Peyer's patch (tissue), 4 donors: ENCODE measurements around the gene PPM1G. TPM values are rescaled to one million over a fixed set of nuclear protein-coding genes. Genes with fewer than 3 reads are reported as not detected.
"Not testable (repeated sequence)": the region's sequence is repeated elsewhere in the genome, so short reads cannot be mapped to it uniquely, and the experiment has no call there.

Experiments used
- DNase-seq, 3 donors: peaks; one replicate each; pipeline ENCODE4 v3.0.0-alpha.2; 2017 to 2019
- H3K27ac ChIP-seq, 4 donors: fragments of 200-600 bp; sonication (generic); one replicate each; pipeline ENCODE4 v1.5.1; 2016 to 2019
- H3K27me3 ChIP-seq, 2 donors: fragments of 200-600 bp; sonication (generic); one replicate each; pipeline ENCODE4 v1.5.1; 2019
- H3K36me3 ChIP-seq, 3 donors: fragments of 200-600 bp; sonication (generic); one replicate each; pipeline ENCODE4 v1.5.1; 2016 to 2019
- H3K4me1 ChIP-seq, 4 donors: fragments of 200-600 bp; sonication (generic); one replicate each; pipeline ENCODE4 v1.5.1; 2016 to 2019
- H3K4me3 ChIP-seq, 4 donors: fragments of 200-600 bp; sonication (generic); 1 replicate in 3 of 4; 2 replicates in 1 of 4; pipeline ENCODE4 v1.5.1; 2016 to 2019; ENCODE audit warnings: mild to moderate bottlenecking in 1 of 4
- H3K9me3 ChIP-seq, 4 donors: fragments of 200-600 bp; sonication (generic); one replicate each; pipeline ENCODE4 v1.5.1; 2016 to 2019; ENCODE audit warnings: mild to moderate bottlenecking in 1 of 4
- POLR2A ChIP-seq, 2 donors: fragments of 450-650 bp; IDR thresholded peaks; one replicate each; pipeline ENCODE4 v1.5.1; 2017; ENCODE audit warnings: antibody characterized with exemption in 2 of 2, mild to moderate bottlenecking in 2 of 2, moderate library complexity in 2 of 2
- total RNA-seq, 4 donors: library from RNA; depleted of rRNA; stranded (reverse); fragments of >200 nt; gene quantifications; one replicate each; pipeline ENCODE4 v1.1.0, GENCODE V29; 2016
- TF ChIP-seq, protein P1 (sequence below), 6 experiments: fragments of 450-650 bp in 4 of 6; fragments of 200-600 bp in 2 of 6; sonication (generic) in 1 of 6; IDR thresholded peaks; one replicate each; pipeline ENCODE4 v1.5.1; 2017 to 2019; ENCODE audit warnings: antibody characterized with exemption in 6 of 6, mild to moderate bottlenecking in 3 of 6, moderate library complexity in 1 of 6

The PPM1G gene
- total RNA-seq, 4 donors from 2014 or later = 36.1 to 77.6 (median 45.5) TPM

DNA sequence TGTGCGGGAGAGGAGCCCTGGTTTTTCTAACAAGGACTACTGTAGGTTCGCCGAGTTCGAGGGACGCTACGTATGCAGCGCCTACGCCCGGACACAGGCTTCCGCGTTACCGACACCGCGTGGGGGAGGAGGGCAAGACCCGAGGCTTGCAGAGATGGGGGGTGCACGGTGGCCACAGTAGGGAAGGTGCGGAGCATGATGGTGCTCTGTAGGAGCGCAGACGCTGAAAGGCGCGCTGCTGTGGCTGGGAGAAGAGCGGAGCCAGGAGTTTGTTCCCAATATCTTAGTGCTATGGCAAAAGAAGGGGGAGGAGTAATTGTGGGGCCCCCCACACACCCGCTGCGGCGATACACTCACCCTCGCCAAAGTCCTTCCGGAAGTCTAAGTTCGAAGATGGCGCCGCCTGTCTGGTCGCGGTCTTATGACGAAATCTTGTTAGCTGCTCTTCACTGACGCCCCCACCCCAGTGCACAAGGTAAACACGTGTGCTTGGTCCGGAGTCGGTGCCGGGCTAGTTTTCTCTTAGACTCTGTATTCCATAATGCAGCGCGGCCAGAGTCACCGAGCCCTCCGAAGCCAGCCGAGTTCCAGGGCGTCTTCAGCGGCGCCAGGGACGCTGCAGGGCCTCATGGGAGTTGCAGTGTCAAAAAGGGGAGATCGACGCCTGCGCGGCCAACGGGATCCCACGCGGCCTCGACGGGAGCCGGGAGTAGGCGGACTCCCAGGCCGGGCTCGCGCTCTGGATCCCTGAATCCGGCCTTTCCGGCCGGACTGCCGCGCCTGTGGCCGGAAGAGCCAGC is 52.8 kb downstream of the PPM1G start, which contains the start of gene GTF3C2:
TSS of gene GTF3C2 (minus strand) at position 383 of the 800 bp plus-strand sequence. CDS start 13,210 bp downstream, outside the sequence.
- TF ChIP-seq, protein P1, sequence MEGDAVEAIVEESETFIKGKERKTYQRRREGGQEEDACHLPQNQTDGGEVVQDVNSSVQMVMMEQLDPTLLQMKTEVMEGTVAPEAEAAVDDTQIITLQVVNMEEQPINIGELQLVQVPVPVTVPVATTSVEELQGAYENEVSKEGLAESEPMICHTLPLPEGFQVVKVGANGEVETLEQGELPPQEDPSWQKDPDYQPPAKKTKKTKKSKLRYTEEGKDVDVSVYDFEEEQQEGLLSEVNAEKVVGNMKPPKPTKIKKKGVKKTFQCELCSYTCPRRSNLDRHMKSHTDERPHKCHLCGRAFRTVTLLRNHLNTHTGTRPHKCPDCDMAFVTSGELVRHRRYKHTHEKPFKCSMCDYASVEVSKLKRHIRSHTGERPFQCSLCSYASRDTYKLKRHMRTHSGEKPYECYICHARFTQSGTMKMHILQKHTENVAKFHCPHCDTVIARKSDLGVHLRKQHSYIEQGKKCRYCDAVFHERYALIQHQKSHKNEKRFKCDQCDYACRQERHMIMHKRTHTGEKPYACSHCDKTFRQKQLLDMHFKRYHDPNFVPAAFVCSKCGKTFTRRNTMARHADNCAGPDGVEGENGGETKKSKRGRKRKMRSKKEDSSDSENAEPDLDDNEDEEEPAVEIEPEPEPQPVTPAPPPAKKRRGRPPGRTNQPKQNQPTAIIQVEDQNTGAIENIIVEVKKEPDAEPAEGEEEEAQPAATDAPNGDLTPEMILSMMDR (IDR thresholded peaks at IDR 0.05) = peak in 2 of 6 experiments; percentile 21 to 34
- TF ChIP-seq POLR2A (IDR thresholded peaks at IDR 0.05) = peak; percentile 8 to 26
- Histone ChIP-seq H3K36me3 (no peaks in the 10 kb centered on the region), H3K27ac (peak within 1 kb of the TSS; percentile 82 to 95 (median 92)), H3K9me3 (no peaks in the 10 kb centered on the region), H3K4me1 (peaks cover 0 to 36% (median 5%) of the 10 kb centered on the region in 4 donors), H3K27me3 (no peaks in the 10 kb centered on the region), H3K4me3 (peak within 1 kb of the TSS; percentile 58 to 97 (median 68))
- DNase-seq = peak; percentile 95 to 98 (median 97)

DNA sequence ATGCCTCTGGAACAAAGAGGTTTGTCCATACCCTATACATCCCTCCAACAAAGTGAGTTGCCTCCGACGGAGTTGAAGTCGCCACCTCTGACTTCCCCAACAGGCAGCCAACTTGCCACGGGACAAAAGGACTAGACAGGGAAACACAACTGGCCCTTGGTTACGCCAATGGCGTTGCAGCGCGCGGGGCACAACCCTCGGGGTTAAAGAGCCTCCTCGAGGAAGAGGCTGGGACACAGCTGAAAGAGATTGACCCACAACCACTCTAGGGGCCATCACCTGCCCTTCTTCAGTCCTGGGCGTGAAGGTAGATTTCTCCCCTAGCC is 53.4 kb downstream of the PPM1G start:
- Histone ChIP-seq H3K4me1 (peaks cover 0 to 36% (median 5%) of the 10 kb centered on the region in 4 donors), H3K27ac (peak overlapping the region; percentile 82 to 95 (median 92)), H3K4me3 (peak overlapping the region; percentile 58 to 97 (median 68)), H3K27me3 (no peaks in the 10 kb centered on the region), H3K9me3 (no peaks in the 10 kb centered on the region), H3K36me3 (no peaks in the 10 kb centered on the region)
- TF ChIP-seq, protein P1 (IDR thresholded peaks at IDR 0.05) = no peak
- TF ChIP-seq POLR2A (IDR thresholded peaks at IDR 0.05) = no peak
- DNase-seq = peak in 2 of 3 donors; percentile 76 to 81

DNA sequence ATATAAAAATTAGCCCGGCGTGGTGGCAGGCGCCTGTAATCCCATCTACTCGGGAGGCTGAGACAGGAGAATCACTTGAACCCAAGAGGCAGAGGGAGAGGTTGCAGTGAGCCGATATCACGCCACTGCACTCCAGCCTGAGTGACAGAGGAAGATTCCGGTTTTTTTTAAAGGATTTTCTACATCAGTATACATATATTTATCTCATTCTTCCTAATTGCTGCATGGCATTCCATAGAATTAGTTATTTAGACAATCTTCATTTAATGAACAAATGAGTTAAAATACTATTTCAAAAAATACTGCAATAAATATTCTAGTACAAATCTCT is 54.8 kb downstream of the PPM1G start:
- Histone ChIP-seq H3K36me3 (no peaks in the 10 kb centered on the region), H3K27ac (peak overlapping the region in 1 of 4 donors; percentile 1), H3K4me1 (peaks cover 0 to 36% (median 5%) of the 10 kb centered on the region in 4 donors), H3K4me3 (no peak overlapping the region), H3K9me3 (no peaks in the 10 kb centered on the region), H3K27me3 (no peaks in the 10 kb centered on the region)
- DNase-seq = no peak
- TF ChIP-seq POLR2A (IDR thresholded peaks at IDR 0.05) = no peak
- TF ChIP-seq, protein P1 (IDR thresholded peaks at IDR 0.05) = no peak

GRCh38 chr2:27353762-27354596 is 55.4 kb downstream of the PPM1G start:
- Histone ChIP-seq H3K9me3 (no peaks in the 10 kb centered on the region), H3K36me3 (no peaks in the 10 kb centered on the region), H3K4me1 (peaks cover 0 to 36% (median 5%) of the 10 kb centered on the region in 4 donors), H3K27me3 (no peaks in the 10 kb centered on the region), H3K27ac (peak overlapping the region in 1 of 4 donors; percentile 1), H3K4me3 (no peak overlapping the region)
- no peak for DNase-seq
- TF ChIP-seq, protein P1 (IDR thresholded peaks at IDR 0.05) = no peak
- no peak for TF ChIP-seq POLR2A (IDR thresholded peaks at IDR 0.05)

- H3K36me3 ChIP-seq, DNase-seq, H3K9me3 ChIP-seq, H3K4me3 ChIP-seq, H3K27ac ChIP-seq, H3K27me3 ChIP-seq: not testable (repeated sequence)
- H3K4me1 ChIP-seq = peaks cover 0 to 35% (median 5%) of the 10 kb centered on the region in 4 donors
Observed at GRCh38 chr2:27353386-27353761, 56.0 kb downstream of the PPM1G start.
